Measurements from ENCODE around the gene REST.
"Not testable (repeated sequence)": the region's sequence is repeated elsewhere in the genome, so short reads cannot be mapped to it uniquely, and the experiment has no call there.

REST gene

DNA sequence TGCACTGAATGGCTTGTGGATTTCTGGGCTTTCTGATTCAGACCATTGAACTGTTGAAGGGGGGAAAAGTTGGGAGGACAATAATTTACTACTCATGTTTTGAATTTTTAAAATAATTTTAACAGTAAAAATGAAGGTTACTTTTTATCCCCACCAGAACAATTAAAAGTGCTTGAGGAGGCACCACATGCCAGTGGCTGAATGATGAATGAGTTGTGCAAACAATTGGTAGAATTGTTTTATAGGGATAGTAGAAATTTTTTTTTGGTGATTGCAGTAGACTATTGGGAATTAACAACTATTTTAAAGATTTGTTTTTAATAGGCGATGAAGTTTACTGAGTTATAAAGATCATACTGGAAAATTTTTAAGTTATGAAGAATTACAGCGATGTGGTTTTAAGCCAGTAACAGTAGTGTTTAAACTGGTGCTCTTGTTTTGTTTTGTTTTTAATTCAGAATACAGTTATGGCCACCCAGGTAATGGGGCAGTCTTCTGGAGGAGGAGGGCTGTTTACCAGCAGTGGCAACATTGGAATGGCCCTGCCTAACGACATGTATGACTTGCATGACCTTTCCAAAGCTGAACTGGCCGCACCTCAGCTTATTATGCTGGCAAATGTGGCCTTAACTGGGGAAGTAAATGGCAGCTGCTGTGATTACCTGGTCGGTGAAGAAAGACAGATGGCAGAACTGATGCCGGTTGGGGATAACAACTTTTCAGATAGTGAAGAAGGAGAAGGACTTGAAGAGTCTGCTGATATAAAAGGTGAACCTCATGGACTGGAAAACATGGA, 2.7 kb downstream of the REST start:
- DNase-seq: no peak

DNA sequence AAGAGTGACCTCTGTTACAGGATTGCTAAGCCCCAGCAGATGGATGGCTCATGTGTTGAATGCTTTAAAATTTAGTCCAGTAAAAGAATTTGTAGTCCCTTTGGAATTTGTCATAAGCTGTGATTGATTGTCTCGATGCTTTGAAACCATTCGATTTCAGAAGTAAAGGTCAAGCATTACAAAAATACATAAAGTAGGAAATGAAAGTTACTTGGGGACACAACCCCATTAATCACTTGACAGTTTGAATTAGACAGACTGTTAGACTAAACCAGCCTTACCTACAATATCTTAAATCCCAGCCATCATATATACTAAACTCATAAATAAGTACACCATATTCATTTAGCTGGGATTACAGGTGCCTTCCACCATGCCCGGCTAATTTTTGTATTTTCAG, 6.6 kb downstream of the REST start:
- no peak for DNase-seq

DNA sequence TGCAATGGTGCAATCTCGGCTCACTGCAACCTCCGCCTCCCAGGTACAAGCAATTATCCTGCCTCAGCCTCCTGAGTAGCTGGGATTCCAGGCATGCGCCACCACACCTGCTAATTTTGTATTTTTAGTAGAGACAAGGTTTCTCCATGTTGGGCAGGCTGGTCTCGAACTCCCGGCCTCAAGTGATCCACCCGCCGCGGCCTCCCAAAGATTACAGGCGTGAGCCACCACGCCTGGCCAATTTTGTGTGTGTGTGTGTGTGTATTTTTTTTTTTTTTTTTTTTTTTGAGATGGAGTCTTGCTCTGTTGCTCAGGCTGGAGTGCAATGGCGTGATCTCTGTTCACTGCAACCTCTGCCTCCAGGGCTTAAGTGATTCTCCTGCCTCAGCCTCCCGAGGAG, 7.3 kb downstream of the REST start:
- not testable (repeated sequence) for DNase-seq

DNA sequence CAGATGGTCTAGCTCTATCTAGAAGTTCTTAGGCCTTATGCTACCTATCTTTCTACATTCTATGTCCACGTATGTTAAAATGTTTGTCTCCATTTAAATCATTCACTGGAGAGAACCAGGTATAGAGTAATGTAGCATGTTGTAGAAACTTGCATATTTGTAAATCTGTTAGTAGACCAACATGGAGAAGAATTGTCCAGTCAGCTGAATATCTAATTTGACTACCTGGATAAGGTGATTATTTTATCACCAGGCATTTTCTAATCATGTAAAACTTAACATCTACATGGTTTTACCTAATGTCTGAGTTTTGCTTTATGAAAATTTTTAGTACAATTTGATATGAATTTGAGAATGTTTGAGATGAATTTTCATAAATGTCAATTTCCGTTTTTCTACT, 19.5 kb downstream of the REST start:
- DNase-seq: no peak

DNA sequence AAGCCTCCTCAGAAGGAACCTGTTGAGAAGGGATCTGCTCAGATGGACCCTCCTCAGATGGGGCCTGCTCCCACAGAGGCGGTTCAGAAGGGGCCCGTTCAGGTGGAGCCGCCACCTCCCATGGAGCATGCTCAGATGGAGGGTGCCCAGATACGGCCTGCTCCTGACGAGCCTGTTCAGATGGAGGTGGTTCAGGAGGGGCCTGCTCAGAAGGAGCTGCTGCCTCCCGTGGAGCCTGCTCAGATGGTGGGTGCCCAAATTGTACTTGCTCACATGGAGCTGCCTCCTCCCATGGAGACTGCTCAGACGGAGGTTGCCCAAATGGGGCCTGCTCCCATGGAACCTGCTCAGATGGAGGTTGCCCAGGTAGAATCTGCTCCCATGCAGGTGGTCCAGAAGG, 22.9 kb downstream of the REST start:
- DNase-seq: no peak

DNA sequence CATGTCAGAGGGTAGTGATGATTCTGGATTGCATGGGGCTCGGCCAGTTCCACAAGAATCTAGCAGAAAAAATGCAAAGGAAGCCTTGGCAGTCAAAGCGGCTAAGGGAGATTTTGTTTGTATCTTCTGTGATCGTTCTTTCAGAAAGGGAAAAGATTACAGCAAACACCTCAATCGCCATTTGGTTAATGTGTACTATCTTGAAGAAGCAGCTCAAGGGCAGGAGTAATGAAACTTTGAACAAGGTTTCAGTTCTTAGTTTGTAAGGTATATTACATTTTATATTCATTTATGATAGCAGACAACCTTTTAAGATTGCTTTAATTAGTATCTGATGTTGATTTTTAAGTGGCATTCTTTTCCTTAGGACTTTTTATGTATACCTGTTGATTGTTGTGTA, 24.2 kb downstream of the REST start:
- DNase-seq: no peak

DNA sequence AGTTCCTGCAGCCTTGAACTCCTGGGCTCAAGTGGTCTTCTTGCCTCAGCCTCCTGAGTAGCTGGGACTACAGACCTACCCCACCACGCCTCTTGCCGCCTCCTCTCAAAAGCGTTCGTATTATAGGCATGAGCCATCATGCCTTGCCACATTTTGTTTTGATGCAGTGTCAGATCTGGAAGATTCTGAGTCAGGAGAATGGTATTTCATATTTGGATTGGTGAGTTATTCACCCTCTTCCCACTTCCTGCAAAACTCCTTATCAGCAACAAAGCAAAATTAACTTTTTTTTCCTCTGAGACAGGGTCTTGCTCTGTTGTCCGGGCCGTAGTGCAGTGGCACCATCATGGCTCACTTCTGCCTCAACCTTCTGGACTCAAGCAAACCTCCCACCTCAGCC, 29.6 kb downstream of the REST start:
- no peak for DNase-seq

DNA sequence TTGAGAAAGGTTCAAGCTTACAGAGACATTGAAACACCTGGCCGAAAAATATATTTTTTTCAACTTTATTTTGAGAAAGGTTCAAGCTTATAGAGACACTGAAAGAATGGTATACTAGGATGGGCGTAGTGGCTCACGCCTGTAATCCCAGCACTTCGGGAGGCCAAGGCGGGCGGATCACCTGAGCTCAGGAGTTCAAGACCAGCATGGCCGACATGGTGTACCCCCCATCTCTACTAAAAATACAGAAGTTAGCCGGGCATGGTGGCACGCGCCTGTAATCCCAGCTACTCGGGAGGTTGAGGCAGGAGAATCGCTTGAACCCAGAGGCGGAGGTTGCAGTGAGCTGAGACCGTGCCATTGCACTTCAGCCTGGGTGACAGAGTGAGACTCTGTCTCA, 32.1 kb downstream of the REST start:
- DNase-seq: not testable (repeated sequence)

DNA sequence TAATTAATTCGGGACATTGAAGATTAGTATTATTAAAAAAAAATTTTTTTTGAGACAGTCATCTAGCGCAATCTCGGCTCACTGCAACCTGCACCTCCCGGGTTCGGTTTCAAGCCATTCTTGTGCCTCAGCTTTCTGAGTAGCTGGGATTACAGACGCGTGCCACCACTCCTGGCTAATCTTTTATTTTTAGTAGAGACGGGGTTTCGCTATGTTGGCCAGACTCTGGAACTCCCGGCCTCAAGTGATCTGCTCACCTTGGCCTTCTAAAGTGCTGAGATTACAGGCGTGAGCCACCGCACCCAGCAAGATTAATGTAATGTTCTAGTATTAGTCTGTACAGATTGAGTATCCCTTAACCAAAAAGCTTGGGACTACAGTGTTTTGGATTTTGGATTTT, 32.7 kb downstream of the REST start:
- no peak for DNase-seq

DNA sequence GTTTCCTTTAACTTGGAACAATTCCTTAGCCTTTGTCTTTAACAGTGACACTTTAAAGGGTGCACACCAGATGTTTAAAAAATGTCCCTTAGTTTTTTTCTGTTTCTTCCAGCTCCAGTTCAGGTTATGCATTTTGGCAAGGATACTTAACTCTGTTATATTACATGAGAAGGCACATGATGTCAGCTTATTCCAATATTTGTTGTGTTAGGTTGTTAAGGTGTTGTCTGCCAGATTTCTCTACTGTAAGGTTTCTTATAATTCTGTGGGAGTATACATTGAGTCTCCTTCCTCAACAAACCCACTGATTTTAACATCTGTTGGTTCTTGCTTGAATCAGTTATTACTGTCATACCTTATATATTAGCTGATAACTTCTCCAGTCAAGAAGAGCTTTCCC, 33.3 kb downstream of the REST start:
- DNase-seq: no peak

DNA sequence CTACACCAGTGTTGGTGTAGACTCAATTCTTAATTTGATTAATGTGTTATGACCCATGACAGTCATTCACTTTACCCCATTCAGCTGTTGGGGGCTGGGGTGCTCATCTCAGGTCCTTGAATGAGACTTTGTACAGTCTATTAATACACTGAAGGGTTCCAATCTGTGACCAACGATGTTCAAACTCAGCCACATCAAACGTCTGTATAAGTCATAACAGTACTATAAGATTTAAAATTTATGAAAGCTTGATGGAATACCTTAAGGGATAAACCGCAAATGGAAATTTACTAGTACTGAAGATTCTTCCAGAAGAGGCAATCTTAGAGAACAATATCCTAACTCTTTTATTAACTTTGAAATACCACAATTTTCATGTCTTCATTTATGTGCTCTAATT, 33.7 kb downstream of the REST start:
- DNase-seq: no peak

DNA sequence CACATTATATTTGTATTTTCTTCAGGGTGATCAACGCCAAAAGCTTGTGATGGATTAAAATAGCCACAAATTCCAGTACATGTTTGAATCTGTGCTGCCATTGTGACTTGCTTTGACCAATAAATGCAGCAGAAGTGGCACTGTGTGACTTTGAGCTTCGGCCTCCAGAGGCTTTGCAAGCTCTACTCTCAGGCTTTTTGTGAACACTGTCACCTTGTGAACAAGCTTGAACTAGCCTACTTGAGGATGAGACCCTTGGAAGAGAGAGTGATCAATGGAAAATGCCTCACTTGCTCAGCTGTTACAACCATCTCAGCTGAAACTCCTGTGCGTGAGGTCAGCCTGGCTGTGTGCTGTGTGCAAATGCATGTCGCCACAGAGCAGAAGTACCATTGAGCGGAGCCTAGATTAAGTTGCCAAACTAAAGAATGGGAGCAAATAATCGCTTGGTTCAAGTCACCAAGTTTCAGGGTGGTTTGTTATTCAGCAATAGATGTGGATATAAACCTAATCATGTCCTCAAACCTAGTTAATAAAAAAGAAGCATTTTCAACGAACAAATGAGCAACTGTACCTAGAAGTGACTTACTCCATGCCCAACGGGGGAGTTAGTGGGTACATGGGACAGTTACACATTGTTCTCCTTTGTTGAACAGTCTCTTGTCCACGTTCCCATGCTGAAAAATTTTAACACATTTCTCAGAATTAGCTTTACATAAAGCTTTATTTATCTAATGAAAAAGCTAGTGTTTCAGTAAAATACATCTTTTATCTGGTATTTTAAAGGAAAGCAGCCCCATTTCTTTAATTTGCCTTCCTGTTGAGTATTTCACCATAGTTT, 46.2 kb downstream of the REST start:
- DNase-seq: no peak

DNA sequence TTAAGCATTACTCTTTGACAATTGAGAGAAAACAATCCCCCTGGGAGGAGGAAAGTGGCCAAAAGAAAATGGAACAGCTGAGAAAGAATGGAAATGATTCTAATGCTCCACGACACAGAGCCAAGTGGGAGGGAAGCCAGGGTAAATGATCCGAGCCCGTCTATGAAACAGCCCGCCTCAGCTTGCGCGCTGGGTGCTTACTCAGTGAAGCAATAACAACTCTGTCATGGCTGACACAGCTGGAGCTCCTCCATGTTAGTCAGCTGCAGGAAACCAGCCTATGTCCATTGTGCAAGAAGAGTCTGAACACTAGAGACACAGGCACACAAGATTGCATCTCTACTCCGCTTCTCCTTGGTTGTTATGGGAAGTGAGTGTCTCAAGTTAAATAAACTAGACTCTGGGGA, 50.4 kb downstream of the REST start:
- DNase-seq: no peak

DNA sequence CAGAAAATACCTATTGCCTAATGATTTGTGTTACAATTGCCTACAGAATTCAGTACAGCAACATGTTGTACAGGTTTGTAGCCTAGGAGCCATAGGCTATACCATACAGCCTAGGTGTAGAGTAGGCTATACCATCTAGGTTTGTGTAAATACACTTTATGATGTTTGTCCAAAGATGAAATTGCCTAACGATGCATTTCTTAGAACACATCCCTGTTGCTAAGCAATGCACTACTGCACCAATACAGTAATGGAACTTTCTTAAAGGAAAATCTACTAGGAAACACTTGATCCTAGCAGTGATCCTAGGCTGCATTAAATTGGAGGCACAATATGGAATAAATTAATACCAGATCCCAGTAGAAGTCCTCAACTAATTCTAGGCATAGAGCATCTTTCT, 51.4 kb downstream of the REST start:
- DNase-seq: no peak

DNA sequence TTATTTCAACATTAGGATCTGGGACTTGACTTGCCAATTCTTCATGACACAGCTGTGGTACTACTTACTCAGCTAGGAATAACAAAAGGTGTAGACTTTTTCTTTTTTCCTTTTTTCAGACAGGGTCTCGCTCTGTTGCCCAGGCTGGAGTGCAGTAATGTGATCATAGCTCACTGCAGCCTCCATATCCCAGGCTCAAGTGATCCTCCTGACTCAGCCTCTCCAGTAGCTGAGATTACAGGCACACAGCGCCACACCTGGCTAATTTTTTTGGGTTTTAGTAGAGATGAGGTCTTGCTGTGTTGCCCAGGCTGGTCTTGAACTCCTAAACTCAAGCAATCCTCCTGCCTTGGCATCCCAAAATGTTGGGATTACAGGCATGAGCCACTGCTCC, 53.4 kb downstream of the REST start:
- no peak for DNase-seq

DNA sequence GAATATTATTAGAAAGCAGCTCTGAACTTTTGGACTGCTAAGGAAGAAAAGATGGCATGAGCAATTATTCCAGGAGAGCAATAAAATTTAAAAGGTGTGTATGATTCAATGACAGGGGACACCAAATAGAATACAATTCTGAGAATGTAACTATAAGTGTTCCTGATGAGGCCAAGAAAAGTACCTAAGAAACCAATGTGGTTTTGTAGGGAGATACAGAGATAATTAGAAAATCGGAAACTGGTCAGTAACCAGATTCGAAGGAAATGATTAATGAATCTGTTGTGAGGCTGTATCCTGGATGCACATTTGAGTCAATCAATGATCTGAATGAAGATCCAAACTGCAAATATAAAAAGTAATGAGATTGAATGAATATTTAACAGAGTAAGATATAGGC, 63.7 kb downstream of the REST start:
- DNase-seq: no peak

DNA sequence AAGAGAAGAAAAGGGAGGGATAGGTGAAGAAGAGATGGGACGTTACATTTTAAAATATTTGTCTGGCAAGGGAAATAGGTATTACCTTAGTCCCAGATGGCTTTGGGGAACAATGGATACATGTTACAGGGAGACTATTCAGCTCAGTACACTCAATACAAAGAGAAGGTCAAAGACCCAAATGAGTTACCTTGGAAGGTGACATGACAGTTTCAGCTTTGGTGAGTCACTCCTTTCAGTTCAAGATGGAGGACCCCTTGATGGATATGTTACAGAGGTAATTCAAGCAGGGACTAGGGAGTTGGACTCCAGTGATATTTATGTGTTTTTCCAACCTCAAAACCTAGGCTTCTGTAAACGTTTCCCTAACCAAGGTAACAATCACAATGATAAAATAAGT, 64.7 kb downstream of the REST start:
- DNase-seq: no peak

DNA sequence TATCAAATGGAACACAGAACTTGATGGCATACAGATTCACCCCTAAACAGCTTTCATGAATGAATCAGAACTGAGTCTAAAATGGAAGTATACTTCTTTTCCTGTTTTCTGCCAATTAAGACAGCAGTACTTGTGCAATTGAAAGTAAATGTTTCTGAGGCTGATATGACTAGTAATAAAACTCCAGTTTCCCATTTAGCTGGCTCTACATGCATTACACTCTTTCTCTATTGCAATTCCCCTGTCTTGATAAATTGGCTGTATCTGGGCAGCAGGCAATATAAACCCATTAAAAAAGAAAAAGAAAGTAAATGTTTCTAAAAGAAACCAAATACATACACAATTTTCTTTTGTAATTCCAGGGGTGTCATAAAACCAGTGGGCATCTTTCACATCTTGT, 65.1 kb downstream of the REST start:
- no peak for DNase-seq

DNA sequence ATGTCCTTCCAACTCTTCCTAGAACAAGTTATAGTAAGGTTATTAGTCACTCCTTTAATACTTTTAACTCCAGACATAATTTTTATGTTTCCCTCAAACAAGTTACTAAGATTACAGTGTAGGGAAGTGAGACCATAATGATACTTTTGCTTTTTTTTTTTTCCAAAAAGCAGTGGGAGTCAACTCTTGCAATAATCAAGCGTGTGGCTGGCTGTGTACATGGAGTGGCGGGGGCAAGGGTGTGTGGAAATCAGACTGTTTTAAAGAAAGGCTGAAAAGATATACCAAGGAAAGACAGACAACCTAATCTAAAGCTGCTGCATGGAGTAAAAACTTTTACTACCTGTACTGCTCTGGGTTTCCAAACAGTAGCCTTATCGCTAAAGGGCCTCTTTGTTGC, 65.6 kb downstream of the REST start:
- no peak for DNase-seq

DNA sequence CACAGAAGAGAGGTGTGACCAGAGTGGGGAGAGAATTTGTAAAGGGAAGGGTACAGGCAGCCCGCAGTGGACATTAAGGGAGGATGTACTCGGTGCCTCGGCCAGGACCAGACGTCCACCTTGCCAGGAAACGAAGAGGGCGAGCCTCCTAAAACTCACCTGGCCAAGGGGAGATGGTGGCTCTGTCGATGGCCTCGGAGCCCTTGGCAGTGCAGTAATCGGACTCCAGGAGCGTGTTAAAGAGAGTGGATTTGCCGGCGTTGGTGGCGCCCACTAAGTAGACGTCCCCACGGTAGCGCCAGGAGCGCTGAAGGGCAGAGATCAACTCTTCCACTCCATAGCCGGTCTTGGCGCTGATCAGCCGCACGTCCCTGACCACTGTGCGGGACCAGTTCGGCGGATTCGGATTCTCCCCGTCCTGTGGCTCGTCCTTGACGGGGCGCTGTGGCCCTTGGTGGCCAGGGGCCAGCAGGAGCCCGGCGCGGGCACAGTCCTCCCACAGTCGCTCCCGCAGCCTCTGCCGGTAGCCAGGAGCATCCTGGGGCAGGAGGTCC, 68.7 kb downstream of the REST start:
- DNase-seq: no peak

DNA sequence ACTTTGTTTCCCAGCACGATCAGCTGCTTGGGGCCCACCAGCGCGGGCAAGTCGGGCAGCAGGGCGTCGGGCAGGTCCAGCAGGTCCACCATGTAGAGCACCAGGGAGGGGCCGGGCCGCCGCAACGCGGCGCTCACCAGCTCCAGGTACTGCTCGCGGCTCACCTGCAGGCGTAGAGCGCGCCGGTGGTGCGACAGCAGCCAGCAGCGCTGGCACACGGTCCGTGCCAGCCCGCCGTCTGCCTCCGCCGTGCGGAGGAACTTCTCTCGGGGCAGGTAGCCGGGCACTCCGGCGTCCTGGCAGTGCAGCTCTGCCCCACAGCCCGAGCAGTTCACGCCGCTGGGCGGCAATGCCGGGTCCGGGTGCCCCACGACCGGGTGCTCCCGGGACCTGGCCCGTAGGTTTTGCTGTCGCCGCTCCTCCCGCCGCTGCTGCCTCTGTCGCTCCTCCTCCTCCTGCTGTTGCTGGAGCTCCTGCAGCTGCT, 69.2 kb downstream of the REST start:
- DNase-seq: peak; percentile 43 to 52

DNA sequence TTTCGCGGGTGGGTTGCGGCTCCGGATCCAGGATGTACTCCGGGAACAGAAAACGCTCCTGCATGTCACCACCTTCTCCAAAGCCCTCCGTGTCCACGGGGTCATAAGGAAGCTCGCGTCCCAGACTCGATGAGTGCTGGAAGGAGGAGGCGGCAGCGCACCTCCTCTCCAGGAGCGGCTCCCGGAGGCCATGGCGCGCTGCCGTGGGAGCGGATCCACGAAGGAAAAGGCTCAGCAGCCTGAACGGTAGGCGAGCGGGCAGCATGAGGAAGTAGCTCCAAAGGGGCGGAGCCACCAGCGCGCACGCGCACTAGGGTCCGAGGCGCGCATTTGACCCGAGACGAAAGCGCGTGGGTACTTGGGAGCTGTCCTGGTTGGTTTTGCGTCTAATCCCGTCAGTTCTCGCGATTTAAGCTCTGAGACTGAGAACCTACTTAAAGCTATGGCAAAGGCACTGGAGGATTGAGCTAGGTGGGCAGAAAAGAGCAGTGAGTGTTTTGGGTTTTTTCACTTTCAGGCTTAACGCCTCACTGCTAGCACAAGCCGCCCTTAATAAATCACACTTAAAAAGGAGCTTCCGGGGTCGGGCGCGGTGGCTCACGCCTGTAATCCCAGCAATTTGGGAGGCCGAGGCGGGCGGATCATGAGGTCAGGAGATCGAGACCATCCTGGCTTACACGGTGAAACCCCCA, 69.8 kb downstream of the REST start, which contains the start of gene NOA1:
TSS of gene NOA1 (minus strand) at position 286 of the 692 bp plus-strand sequence. CDS start at position 265, 21 bp downstream.
- peak; percentile 93 to 99 for DNase-seq

DNA sequence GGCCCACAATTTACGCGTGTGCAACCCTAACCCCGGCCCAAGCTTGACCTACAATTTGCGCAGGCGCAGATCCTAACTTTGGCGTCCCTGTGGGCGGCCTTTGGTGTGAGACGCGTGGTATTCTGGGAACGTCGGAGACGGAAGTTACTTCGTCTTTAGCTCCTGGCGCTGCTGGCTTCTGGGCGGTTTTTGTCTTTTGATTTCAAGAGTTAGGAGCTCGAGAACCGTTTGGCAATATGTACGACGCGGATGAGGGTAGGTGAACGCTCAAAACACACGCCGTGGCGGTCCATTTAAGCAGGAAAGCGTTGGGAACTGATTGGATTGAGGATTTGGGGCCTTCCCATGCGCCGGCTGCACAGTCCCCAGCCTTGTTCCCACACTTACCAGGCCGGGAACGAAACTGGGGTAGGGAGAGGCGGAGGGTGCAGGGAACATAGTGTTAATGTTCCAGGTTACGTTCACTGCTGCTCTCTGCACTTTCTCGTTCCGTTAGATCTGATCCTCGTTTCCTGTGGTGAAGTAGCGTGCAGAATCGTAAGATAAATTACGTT, 71.1 kb downstream of the REST start, which contains the start of gene POLR2B:
TSS of gene POLR2B (plus strand) at position 147 of the 554 bp plus-strand sequence. CDS start at position 237, 90 bp downstream.
- peak; percentile 84 to 86 for DNase-seq

Measured in activated CD4-positive, alpha-beta T cell treated with anti-CD3 and anti-CD28 coated beads for 4 hours (primary cell).